ENCODE data around the gene DTWD1.
A peak's percentile ranks its signal among the peaks of the same experiment; 100 is the strongest.
"Not testable (repeated sequence)": the region's sequence is repeated elsewhere in the genome, so short reads cannot be mapped to it uniquely, and the experiment has no call there.

The DTWD1 gene

DNA sequence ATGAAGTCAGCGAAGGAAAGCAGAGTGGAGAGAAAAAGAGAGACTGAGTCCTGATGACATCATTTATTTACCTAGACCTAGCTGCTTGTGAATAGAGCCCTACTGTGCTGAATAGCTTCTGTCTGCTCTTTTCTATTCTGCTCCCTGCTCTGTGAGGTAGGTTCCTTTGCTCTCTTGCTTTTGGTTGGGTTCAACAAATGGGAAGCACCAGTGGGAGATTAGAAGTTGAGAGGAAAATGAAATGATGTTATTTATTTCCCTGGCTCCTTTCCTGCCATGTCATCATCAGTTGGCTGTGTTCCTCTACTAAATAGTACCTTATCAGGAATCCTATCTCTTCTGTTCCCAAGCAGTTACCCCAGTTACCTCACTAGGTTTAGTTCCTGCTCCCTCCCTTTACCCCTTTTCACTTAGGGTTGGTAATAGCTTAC is 23.5 kb downstream of the DTWD1 start:
- no peak for DNase-seq (ENCODE audit: low read depth, low spot score)
- no peak overlapping the region for H3K27ac ChIP-seq

DNA sequence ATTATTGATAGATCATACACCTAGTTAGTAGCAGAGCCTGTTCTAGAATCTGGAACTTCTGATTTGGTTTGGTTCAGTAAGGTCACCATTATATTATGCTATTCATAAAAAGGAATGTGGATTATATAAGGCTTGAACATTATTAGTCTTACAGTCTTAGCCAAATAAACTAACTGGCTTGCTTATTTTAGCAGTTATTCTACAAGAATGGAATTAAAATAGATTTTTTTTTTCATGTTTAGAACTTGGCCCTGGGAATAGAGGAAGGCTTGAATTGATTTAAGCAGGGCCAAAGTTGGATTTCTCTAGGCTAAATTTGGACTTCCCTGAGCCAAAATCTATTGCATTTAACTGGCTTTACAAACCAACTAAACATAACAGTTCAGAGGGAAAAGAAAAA is 24.4 kb downstream of the DTWD1 start:
- no peak for DNase-seq (ENCODE audit: low read depth, low spot score)
- no peak overlapping the region for H3K27ac ChIP-seq

DNA sequence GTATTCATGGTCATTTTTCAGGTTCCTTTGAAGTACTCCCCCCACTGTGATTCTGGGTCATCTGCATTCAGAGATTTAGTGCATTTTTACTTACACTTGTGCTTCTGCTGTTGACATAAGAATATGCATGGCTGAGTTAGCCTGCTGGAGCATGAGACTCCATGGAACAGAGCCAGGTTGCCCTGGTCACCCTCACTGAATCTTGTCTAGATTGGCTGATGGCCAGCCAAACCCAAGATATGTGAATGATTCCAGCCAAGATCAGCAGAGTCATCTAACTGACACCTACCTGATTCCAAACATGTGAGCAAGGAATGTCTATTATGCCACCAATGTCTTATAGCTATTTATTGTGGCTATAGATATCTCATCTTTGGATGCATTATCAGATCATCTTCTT is 25.1 kb downstream of the DTWD1 start:
- no peak overlapping the region for H3K27ac ChIP-seq
- DNase-seq (ENCODE audit: low read depth, low spot score): peak; percentile 37

GRCh38 chr15:49646891-49647290 is 26.0 kb downstream of the DTWD1 start:
- no peak for DNase-seq (ENCODE audit: low read depth, low spot score)
- H3K27ac ChIP-seq: no peak overlapping the region

DNA sequence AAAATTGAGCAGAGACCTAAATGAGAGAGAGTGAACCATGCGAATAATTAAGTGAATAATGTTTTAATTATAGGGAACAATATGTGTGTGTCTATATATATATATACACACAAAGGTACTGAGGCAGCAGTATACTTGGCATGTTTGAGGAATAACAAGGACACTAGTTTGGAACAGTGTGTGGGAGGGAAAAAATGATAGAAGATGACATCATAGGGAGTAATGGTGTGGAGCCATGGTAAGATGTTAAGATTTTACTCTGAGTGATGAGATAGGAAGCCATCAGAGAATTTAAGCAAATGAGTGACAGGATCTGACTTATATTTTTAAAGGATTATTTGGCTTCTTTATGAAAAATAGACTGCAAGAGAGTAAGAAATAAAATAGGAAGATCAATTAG is 29.1 kb downstream of the DTWD1 start:
- no peak overlapping the region for H3K27ac ChIP-seq
- no peak for DNase-seq (ENCODE audit: low read depth, low spot score)

DNA sequence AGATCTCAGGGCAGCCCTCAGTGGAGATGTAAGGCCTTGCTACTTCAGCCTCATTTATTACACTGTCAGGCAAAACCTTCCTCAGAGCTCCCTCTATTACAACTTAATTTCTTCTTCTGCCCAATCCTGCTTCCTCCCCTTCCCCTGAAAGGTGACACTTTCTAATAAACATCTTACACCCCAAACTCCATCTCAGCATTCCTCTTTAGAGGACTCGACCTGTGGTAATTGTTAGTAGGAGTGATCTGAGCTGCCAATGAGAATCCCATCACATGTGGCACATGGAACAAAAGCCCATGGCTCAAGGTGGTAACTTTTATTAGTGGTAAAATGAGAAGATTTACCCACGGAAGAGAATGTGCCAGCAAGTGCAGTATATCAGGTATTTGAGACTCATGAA is 29.8 kb downstream of the DTWD1 start:
- H3K27ac ChIP-seq: no peak overlapping the region
- DNase-seq (ENCODE audit: low read depth, low spot score): no peak

DNA sequence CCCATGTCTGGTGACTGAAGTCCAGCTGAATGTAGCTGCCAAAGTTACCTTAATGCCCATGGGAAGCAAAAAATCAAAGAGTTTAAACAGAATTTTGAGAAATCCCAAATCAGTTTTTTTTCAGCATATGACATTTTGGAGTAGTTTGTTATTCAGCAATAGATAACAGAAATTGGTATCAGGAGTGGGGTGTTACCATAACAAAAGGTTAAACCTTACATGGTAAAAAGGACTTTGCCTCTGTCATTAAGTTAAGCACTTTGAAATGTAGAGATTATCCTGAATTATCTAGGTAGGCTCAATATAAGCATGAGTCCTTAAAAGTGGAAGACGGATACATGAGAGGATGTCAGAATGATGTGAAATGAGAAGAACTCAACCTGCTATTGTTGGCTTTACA is 32.1 kb downstream of the DTWD1 start:
- DNase-seq (ENCODE audit: low read depth, low spot score): no peak
- H3K27ac ChIP-seq: no peak overlapping the region

- no peak for DNase-seq (ENCODE audit: low read depth, low spot score)
- no peak overlapping the region for H3K27ac ChIP-seq
Observed at GRCh38 chr15:49656734-49657133, 35.9 kb downstream of the DTWD1 start.

GRCh38 chr15:49664716-49665115 is 43.9 kb downstream of the DTWD1 start:
- no peak overlapping the region for H3K27ac ChIP-seq
- no peak for DNase-seq (ENCODE audit: low read depth, low spot score)

GRCh38 chr15:49666486-49666885 is 45.6 kb downstream of the DTWD1 start:
- DNase-seq (ENCODE audit: low read depth, low spot score): not testable (repeated sequence)

DNA sequence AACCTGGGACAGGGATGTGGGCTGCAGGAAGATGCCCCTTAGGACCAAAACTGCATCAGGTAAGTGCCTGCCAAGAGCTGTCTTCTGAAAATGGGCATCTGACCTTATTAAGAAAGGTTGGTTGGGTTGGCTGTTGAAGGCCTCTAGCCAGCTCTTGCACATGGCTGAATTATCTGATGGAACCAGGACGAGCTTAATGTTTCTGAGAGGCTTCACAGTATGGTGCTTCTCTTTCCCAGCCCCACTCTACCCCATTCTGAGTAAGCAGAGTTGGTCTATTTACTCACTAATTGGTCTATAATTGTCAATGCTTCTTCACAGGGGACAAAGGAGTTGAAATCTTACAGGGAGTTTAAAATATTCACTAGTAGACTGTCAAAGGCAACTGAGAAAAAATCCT is 48.4 kb downstream of the DTWD1 start:
- no peak overlapping the region for H3K27ac ChIP-seq
- DNase-seq (ENCODE audit: low read depth, low spot score): no peak

More at GRCh38 chr15:49666486-49666885, 45.6 kb downstream of the DTWD1 start:
- not testable (repeated sequence) for H3K27ac ChIP-seq

- no peak for DNase-seq (ENCODE audit: low read depth, low spot score)
- no peak overlapping the region for H3K27ac ChIP-seq
Observed at GRCh38 chr15:49673861-49674260, 53.0 kb downstream of the DTWD1 start.

DNA sequence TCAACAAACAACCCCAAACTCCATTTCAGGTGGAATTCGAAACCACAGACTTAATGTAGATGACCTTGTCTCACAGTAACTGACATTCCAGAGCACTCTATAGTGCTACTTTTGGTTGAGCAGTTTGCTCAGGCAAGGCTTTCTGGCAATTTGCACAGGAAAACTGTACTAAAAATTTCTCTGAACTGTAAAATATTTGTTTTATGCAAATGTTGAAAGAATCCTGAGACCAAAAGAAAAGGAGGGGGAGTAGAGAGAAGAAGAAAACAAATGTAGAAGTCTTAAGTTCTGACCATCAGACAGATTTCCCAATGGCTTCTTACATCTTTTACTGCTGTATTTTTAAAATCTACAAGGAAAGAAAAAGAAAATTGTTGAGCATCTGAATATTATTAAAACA is 53.5 kb downstream of the DTWD1 start:
- no peak for DNase-seq (ENCODE audit: low read depth, low spot score)
- peak overlapping the region; percentile 51 for H3K27ac ChIP-seq

- DNase-seq (ENCODE audit: low read depth, low spot score): peak; percentile 58
- H3K27ac ChIP-seq: peak overlapping the region; percentile 51
Observed at GRCh38 chr15:49675041-49675440, 54.2 kb downstream of the DTWD1 start.

- DNase-seq (ENCODE audit: low read depth, low spot score): no peak
- H3K27ac ChIP-seq: no peak overlapping the region
Observed at GRCh38 chr15:49678655-49679054, 57.8 kb downstream of the DTWD1 start.

DNA sequence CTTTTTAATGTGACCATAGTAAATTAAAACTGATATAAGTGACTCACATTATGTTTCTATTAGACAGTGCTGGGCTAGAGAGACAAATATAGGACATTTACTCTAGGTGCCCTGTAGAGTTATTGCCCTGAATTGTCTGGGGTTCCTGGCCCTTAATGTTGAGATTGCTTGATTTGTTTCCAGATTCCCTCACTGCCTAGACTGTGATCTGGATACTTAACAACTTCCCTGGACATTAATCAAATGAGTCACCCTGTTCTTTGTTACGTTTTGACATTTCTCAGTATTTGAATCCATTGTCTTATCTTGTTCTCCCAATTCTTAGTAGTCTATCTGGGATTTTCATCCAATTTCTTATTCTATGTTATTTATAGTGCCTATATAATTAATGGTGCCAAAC is 65.8 kb downstream of the DTWD1 start:
- DNase-seq (ENCODE audit: low read depth, low spot score): peak; percentile 20

GRCh38 chr15:49688135-49688790 is 67.4 kb downstream of the DTWD1 start:
- no peak overlapping the region for H3K27ac ChIP-seq
- DNase-seq (ENCODE audit: low read depth, low spot score): no peak

More for the DNA sequence above, 65.8 kb downstream of the DTWD1 start:
- H3K27ac ChIP-seq: no peak overlapping the region

DNA sequence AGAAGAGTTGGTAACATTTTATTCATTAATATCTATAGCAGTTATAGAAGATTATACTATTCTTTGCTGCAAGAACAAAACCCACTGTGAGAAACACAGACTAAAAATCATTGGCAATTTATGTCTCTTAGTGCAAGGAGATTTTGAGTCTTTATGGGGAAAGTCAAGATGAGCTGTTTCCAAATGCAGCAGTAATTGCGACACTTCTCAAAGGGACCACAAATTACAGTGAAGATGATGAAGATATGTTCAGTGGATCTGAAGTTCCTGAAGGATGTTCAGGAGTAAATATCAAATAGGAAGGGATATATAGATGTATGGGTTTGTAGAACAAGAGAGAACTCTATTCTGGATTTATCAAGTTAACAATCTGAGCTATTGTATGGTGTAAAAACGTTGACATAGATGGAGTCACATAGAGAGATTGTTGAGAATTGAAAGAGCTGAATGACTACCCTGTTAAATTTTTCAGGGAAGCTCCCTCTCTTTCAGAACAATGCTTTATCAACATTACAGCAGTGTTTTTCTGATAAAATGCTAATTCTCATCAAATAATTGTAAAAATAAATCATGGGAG is 71.8 kb downstream of the DTWD1 start:
- DNase-seq (ENCODE audit: low read depth, low spot score): no peak
- no peak overlapping the region for H3K27ac ChIP-seq

DNA sequence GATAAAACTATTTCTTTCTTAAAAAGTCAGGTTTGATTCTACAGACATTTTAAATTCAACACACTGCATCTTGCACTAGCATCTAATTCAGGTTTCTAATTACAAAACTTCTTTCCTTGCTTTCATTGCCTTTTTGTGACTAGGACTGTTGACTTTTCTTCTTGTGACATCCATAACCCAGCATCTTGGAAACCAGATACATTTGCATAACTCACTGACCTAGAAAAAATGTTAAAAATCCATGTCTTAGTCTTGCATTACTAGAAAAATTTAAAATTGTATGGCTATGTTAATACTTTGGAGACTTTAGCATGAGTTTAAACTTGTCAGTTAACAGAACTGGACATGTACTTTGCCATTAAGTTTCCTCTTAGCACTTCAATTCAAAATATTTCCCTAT is 72.7 kb downstream of the DTWD1 start:
- no peak for DNase-seq (ENCODE audit: low read depth, low spot score)

GRCh38 chr15:49696433-49696832 is 75.6 kb downstream of the DTWD1 start:
- no peak for DNase-seq (ENCODE audit: low read depth, low spot score)
- H3K27ac ChIP-seq: no peak overlapping the region

More for the DNA sequence above, 72.7 kb downstream of the DTWD1 start:
- no peak overlapping the region for H3K27ac ChIP-seq

DNA sequence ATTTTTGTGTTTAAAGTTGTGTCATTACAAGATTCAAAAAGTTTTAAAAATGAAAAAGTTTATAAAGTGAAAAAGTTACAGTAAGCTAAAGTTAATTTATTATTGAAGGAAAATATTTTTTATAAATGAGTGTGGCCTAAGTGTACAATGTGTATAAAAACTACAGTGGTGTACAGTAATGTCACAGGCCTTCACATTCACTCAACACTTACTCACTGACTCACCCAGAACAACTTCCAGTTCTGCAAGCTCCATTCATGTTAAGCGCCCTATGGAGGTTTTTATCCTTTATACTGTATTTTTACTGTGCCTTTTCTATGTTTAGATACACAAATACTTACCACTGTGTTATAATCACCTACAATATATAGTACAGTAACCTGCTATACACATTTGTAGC is 76.3 kb downstream of the DTWD1 start:
- H3K27ac ChIP-seq: no peak overlapping the region
- DNase-seq (ENCODE audit: low read depth, low spot score): no peak

GRCh38 chr15:49702982-49703381 is 82.1 kb downstream of the DTWD1 start:
- H3K27ac ChIP-seq; DNase-seq (ENCODE audit: low read depth, low spot score): not testable (repeated sequence)

Data from epithelial cell of prostate (primary cell).